IPS-NIHi11 (cell line): ENCODE data around the gene MAGOHB.

ENCODE experiments used
- DNase-seq: peaks from one replicate; pipeline ENCODE4 v3.0.0; 2012; ENCODE audit warnings: mixed read lengths, low spot score

Gene MAGOHB

DNA sequence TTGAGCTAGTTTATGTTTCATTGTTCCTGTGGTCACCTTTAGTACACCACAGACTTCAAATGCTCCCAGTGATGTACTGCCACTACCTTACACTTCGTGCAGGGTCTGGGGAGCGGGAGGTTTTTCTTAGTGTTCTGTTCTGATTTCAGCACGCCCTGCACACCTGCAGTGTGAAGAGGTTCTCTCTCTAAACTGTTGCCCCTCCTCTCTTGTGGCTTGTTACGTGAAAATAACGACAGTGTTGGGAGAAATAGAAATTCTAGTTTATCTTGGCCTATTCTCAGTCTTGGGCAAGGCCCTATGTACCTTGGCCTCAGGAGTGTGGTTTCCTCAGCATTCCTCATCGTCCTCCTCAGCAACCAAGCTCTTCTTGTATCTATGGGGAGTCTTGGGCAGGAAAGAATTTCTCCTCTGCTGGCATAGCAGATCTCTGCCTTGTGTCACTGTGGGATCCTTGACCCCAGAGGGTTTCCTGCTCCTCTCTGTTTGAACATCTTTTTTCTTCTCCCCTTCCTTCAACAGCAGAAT is 59.1 kb downstream of the MAGOHB start:
- no peak for DNase-seq
